ENCODE results near the gene CYP2J2.
"Not testable (repeated sequence)": the region's sequence is repeated elsewhere in the genome, so short reads cannot be mapped to it uniquely, and the experiment has no call there.

CYP2J2 gene

GRCh38 chr1:59926381-59927123 is at the start of gene CYP2J2:
Gene CYP2J2 (minus strand): TSS chr1:59926773. CDS start chr1:59926746, 27 bp downstream.
- DNase-seq = no peak

- no peak for DNase-seq
These were observed 47.1 kb upstream of the CYP2J2 start for GRCh38 chr1:59973719-59974118.

- no peak for DNase-seq
These were observed 45.8 kb upstream of the CYP2J2 start for GRCh38 chr1:59972216-59972927.

- peak; percentile 31 for DNase-seq
These were observed 44.9 kb upstream of the CYP2J2 start for GRCh38 chr1:59971464-59971911.

GRCh38 chr1:59969542-59970175 is 43.1 kb upstream of the CYP2J2 start:
- DNase-seq = not testable (repeated sequence)

GRCh38 chr1:59968746-59969145 is 42.2 kb upstream of the CYP2J2 start:
- not testable (repeated sequence) for DNase-seq

- DNase-seq = no peak
These were observed 41.2 kb upstream of the CYP2J2 start for GRCh38 chr1:59967780-59968179.

- DNase-seq = no peak
These were observed 40.6 kb upstream of the CYP2J2 start for GRCh38 chr1:59967141-59967697.

- DNase-seq = no peak
These were observed 25.5 kb upstream of the CYP2J2 start for GRCh38 chr1:59952065-59952464.

- no peak for DNase-seq
These were observed 23.1 kb upstream of the CYP2J2 start for GRCh38 chr1:59949648-59950047.

- no peak for DNase-seq
These were observed 22.4 kb upstream of the CYP2J2 start for GRCh38 chr1:59948990-59949389.

- no peak for DNase-seq
These were observed 20.7 kb upstream of the CYP2J2 start for GRCh38 chr1:59947047-59947938.

GRCh38 chr1:59945790-59946189 is 19.2 kb upstream of the CYP2J2 start:
- no peak for DNase-seq

- no peak for DNase-seq
These were observed 12.8 kb upstream of the CYP2J2 start for GRCh38 chr1:59939393-59939792.

GRCh38 chr1:59937636-59938210 is 11.2 kb upstream of the CYP2J2 start:
- DNase-seq = no peak

- no peak for DNase-seq
These were observed 9.8 kb upstream of the CYP2J2 start for GRCh38 chr1:59936358-59936821.

GRCh38 chr1:59928996-59929395 is 2.4 kb upstream of the CYP2J2 start:
- DNase-seq = no peak

GRCh38 chr1:59927213-59927612 is 640 bp upstream of the CYP2J2 start:
- no peak for DNase-seq

- DNase-seq = no peak
These were observed 1.9 kb downstream of the CYP2J2 start for GRCh38 chr1:59924653-59925052.

- not testable (repeated sequence) for DNase-seq
These were observed 5.2 kb downstream of the CYP2J2 start for GRCh38 chr1:59921258-59921899.

GRCh38 chr1:59919746-59920145 is 6.8 kb downstream of the CYP2J2 start:
- no peak for DNase-seq

Measured in GOT3 (cell line).